ENCODE measurements around the gene TBC1D22A. TPM values are rescaled to one million over a fixed set of nuclear protein-coding genes. Genes with fewer than 3 reads are reported as not detected.
A peak's percentile ranks its signal among the peaks of the same experiment; 100 is the strongest.

TBC1D22A gene
- total and polyA plus RNA-seq, 2 experiments from 2014 or later: 9.6 to 13.3 TPM

DNA sequence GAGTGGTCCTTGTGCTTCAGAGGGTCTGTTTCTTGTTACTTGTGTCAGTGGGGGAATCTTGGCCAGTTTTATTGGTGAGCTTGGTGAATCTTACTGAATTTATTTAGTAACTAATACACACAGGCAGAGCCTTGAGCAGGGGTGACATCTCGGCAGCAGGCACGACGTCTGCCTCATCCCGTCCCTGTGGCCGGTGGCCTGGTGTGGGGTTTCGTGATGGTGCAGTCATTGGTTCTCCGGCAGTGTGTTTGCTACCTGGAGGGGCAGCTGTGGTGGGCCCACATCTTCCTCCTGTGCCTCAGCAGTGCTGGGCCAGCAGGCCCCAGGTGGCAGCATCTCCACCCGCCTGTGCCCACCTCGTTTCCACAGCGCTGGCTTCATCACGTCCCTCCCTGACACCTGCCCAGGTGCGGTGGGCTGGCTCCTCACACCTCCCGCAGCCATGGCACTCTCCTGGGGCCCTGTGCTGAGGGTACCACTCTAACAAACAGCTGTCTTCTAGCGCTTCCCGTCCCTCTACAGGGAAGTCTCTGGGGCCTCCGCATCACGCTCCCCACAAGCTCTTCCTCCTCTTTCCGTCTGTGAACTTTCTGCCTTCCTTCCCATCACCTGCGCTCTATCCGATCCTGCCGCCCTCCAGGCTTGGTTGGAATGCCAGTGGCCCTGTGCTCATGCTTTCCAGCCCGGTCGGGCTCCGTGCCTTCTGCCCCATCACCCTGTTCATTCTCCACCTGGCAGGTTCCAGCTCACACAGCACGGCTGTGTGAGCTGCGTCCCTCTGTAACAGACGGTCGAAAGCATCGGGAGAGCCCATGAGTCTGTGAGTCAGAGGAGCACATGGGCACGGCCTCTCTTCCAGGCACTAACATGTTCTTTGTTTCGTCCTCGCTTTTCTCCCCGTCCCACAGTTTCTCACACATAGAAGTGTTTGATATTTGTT is 203.4 kb downstream of the TBC1D22A start:
- no peak for DNase-seq (ENCODE audit: low spot score)
- Histone ChIP-seq H3K79me2 (replicated peaks; ENCODE audit: insufficient read depth) (peaks cover 11% of the 10 kb centered on the region; the same call in 1 of the 2 replicates), H2AFZ (no peak overlapping the region), H3K4me2 (no peak overlapping the region), H3K27me3 (ENCODE audit: insufficient read depth) (no peaks in the 10 kb centered on the region), H3K4me3 (no peak overlapping the region), H3K36me3 (ENCODE audit: insufficient read depth) (no peaks in the 10 kb centered on the region), H3K27ac (ENCODE audit: low read depth) (no peak overlapping the region), H3K9me2 (ENCODE audit: insufficient read depth) (no peaks in the 10 kb centered on the region), H3F3A (replicated peaks; ENCODE audit: low read depth) (no peaks in the 10 kb centered on the region), H3K4me1 (ENCODE audit: insufficient read depth) (no peaks in the 10 kb centered on the region; the same call in 1 of the 2 replicates), H4K20me1 (replicated peaks; ENCODE audit: insufficient read depth) (no peaks in the 10 kb centered on the region; the same call in 1 of the 2 replicates)
- Mint-ChIP-seq H3K9me3 (no peaks in the 10 kb centered on the region; the same call in 2 of the 3 replicates), H3K4me1 (peaks cover 31% of the 10 kb centered on the region), H3K27ac (0 out of 2 replicates have a peak overlapping the region, but pooled peaks have one; percentile 26), H3K27me3 (ENCODE audit: insufficient read depth, low read depth, poor library complexity) (peaks cover 5% of the 10 kb centered on the region), H3K36me3 (ENCODE audit: low read depth) (no peaks in the 10 kb centered on the region), H3K4me3 (no peak overlapping the region)
- TF ChIP-seq STAT1 (IDR thresholded peaks at IDR 0.05; ENCODE audit: unreplicated experiment) (no peak), CREB1 (CRISPR knock-in tag; IDR thresholded peaks at IDR 0.05; ENCODE audit: low read depth) (no peak), ZNF331 (CRISPR knock-in tag; IDR thresholded peaks at IDR 0.05; ENCODE audit: low read depth) (no peak), EZH2 (IDR thresholded peaks at IDR 0.05; ENCODE audit: low read depth, unreplicated experiment) (no peak), JUNB (IDR thresholded peaks at IDR 0.05; ENCODE audit: unreplicated experiment) (no peak), POLR2AphosphoS5 (IDR thresholded peaks at IDR 0.05; ENCODE audit: low read depth) (no peak), EZH2phosphoT487 (IDR thresholded peaks at IDR 0.05; ENCODE audit: unreplicated experiment) (no peak), NANOG (IDR thresholded peaks at IDR 0.05; ENCODE audit: borderline replicate concordance) (no peak), ZNF114 (CRISPR knock-in tag; IDR thresholded peaks at IDR 0.05) (no peak)
- TF ChIP-seq, protein P1, sequence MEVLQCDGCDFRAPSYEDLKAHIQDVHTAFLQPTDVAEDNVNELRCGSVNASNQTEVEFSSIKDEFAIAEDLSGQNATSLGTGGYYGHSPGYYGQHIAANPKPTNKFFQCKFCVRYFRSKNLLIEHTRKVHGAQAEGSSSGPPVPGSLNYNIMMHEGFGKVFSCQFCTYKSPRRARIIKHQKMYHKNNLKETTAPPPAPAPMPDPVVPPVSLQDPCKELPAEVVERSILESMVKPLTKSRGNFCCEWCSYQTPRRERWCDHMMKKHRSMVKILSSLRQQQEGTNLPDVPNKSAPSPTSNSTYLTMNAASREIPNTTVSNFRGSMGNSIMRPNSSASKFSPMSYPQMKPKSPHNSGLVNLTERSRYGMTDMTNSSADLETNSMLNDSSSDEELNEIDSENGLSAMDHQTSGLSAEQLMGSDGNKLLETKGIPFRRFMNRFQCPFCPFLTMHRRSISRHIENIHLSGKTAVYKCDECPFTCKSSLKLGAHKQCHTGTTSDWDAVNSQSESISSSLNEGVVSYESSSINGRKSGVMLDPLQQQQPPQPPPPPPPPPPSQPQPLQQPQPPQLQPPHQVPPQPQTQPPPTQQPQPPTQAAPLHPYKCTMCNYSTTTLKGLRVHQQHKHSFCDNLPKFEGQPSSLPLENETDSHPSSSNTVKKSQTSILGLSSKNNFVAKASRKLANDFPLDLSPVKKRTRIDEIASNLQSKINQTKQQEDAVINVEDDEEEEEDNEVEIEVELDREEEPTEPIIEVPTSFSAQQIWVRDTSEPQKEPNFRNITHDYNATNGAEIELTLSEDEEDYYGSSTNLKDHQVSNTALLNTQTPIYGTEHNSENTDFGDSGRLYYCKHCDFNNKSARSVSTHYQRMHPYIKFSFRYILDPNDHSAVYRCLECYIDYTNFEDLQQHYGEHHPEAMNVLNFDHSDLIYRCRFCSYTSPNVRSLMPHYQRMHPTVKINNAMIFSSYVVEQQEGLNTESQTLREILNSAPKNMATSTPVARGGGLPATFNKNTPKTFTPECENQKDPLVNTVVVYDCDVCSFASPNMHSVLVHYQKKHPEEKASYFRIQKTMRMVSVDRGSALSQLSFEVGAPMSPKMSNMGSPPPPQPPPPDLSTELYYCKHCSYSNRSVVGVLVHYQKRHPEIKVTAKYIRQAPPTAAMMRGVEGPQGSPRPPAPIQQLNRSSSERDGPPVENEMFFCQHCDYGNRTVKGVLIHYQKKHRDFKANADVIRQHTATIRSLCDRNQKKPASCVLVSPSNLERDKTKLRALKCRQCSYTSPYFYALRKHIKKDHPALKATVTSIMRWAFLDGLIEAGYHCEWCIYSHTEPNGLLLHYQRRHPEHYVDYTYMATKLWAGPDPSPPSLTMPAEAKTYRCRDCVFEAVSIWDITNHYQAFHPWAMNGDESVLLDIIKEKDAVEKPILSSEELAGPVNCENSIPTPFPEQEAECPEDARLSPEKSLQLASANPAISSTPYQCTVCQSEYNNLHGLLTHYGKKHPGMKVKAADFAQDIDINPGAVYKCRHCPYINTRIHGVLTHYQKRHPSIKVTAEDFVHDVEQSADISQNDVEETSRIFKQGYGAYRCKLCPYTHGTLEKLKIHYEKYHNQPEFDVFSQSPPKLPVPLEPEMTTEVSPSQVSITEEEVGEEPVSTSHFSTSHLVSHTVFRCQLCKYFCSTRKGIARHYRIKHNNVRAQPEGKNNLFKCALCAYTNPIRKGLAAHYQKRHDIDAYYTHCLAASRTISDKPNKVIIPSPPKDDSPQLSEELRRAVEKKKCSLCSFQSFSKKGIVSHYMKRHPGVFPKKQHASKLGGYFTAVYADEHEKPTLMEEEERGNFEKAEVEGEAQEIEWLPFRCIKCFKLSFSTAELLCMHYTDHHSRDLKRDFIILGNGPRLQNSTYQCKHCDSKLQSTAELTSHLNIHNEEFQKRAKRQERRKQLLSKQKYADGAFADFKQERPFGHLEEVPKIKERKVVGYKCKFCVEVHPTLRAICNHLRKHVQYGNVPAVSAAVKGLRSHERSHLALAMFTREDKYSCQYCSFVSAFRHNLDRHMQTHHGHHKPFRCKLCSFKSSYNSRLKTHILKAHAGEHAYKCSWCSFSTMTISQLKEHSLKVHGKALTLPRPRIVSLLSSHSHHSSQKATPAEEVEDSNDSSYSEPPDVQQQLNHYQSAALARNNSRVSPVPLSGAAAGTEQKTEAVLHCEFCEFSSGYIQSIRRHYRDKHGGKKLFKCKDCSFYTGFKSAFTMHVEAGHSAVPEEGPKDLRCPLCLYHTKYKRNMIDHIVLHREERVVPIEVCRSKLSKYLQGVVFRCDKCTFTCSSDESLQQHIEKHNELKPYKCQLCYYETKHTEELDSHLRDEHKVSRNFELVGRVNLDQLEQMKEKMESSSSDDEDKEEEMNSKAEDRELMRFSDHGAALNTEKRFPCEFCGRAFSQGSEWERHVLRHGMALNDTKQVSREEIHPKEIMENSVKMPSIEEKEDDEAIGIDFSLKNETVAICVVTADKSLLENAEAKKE (CRISPR knock-in tag; IDR thresholded peaks at IDR 0.05): no peak
- TF ChIP-seq, protein P2, sequence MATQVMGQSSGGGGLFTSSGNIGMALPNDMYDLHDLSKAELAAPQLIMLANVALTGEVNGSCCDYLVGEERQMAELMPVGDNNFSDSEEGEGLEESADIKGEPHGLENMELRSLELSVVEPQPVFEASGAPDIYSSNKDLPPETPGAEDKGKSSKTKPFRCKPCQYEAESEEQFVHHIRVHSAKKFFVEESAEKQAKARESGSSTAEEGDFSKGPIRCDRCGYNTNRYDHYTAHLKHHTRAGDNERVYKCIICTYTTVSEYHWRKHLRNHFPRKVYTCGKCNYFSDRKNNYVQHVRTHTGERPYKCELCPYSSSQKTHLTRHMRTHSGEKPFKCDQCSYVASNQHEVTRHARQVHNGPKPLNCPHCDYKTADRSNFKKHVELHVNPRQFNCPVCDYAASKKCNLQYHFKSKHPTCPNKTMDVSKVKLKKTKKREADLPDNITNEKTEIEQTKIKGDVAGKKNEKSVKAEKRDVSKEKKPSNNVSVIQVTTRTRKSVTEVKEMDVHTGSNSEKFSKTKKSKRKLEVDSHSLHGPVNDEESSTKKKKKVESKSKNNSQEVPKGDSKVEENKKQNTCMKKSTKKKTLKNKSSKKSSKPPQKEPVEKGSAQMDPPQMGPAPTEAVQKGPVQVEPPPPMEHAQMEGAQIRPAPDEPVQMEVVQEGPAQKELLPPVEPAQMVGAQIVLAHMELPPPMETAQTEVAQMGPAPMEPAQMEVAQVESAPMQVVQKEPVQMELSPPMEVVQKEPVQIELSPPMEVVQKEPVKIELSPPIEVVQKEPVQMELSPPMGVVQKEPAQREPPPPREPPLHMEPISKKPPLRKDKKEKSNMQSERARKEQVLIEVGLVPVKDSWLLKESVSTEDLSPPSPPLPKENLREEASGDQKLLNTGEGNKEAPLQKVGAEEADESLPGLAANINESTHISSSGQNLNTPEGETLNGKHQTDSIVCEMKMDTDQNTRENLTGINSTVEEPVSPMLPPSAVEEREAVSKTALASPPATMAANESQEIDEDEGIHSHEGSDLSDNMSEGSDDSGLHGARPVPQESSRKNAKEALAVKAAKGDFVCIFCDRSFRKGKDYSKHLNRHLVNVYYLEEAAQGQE (IDR thresholded peaks at IDR 0.05; ENCODE audit: unreplicated experiment): no peak
- TF ChIP-seq, protein P3, sequence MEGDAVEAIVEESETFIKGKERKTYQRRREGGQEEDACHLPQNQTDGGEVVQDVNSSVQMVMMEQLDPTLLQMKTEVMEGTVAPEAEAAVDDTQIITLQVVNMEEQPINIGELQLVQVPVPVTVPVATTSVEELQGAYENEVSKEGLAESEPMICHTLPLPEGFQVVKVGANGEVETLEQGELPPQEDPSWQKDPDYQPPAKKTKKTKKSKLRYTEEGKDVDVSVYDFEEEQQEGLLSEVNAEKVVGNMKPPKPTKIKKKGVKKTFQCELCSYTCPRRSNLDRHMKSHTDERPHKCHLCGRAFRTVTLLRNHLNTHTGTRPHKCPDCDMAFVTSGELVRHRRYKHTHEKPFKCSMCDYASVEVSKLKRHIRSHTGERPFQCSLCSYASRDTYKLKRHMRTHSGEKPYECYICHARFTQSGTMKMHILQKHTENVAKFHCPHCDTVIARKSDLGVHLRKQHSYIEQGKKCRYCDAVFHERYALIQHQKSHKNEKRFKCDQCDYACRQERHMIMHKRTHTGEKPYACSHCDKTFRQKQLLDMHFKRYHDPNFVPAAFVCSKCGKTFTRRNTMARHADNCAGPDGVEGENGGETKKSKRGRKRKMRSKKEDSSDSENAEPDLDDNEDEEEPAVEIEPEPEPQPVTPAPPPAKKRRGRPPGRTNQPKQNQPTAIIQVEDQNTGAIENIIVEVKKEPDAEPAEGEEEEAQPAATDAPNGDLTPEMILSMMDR (conservative IDR thresholded peaks at IDR 0.05; ENCODE audit: low read depth in 2 of 2): no peak
- TF ChIP-seq, protein P4, sequence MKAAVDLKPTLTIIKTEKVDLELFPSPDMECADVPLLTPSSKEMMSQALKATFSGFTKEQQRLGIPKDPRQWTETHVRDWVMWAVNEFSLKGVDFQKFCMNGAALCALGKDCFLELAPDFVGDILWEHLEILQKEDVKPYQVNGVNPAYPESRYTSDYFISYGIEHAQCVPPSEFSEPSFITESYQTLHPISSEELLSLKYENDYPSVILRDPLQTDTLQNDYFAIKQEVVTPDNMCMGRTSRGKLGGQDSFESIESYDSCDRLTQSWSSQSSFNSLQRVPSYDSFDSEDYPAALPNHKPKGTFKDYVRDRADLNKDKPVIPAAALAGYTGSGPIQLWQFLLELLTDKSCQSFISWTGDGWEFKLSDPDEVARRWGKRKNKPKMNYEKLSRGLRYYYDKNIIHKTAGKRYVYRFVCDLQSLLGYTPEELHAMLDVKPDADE (IDR thresholded peaks at IDR 0.05): no peak
- ATAC-seq: no peak
